SK-N-SH (cell line): ENCODE data around the gene WRAP73. TPM values are rescaled to one million over a fixed set of nuclear protein-coding genes. Genes with fewer than 3 reads are reported as not detected.

Experiments used
- CTCF ChIA-PET: fragments of 300-600, 350-600 bp; formaldehyde crosslinking; extraction: SDS; loops from one replicate; lab custom pipeline; 2021; lab: Yijun Ruan, JAX
- POLR2A ChIA-PET: fragments of 350-600 bp; sonication (Branson Sonifier 250); formaldehyde crosslinking; extraction: SDS; loops from one replicate; lab custom pipeline; 2020; ENCODE audit warnings: antibody characterized with exemption, inconsistent platforms; lab: Yijun Ruan, JAX
- DNase-seq: peaks from one replicate; pipeline ENCODE4 v3.0.0; 2012
- H2AFZ ChIP-seq: fragments of 200-600 bp; sonication (generic); 2 replicates; pipeline ENCODE4 v1.8.1; 2016; ENCODE audit warnings: antibody characterized with exemption, mild to moderate bottlenecking, low read depth
- H3F3A ChIP-seq: fragments of 200-600 bp; sonication (generic); replicated peaks from 2 replicates; pipeline ENCODE3; 2016; ENCODE audit warnings: antibody characterized with exemption, mild to moderate bottlenecking; ENCODE audit not compliant: insufficient read depth
- H3K27ac ChIP-seq, 2 experiments: fragments of 200-500 bp in 1 of 2; fragments of 200-600 bp in 1 of 2; sonication (Bioruptor generic) in 1 of 2; sonication (generic), shearing (Covaris generic) in 1 of 2; 2 replicates each; pipeline versions ENCODE4 v1.5.1 to v1.6.1; 2014 to 2016; ENCODE audit warnings: low read depth in 2 of 2, inconsistent platforms in 1 of 2, low read length in 1 of 2, mild to moderate bottlenecking in 1 of 2, mixed read lengths in 1 of 2
- H3K27me3 ChIP-seq: fragments of 200-600 bp; sonication (generic), shearing (Covaris generic); 2 replicates; pipeline ENCODE4 v1.6.1; 2016; ENCODE audit warnings: mixed run types; ENCODE audit not compliant: insufficient read depth
- H3K36me3 ChIP-seq, 2 experiments: fragments of 200-500 bp in 1 of 2; fragments of 200-600 bp in 1 of 2; sonication (Bioruptor generic) in 1 of 2; sonication (generic) in 1 of 2; replicated peaks in 1 of 2; 2 replicates each; pipeline versions ENCODE3 to v1.5.1; 2014 to 2016; ENCODE audit warnings: low read length in 1 of 2, mild to moderate bottlenecking in 1 of 2; ENCODE audit not compliant: insufficient read depth in 2 of 2, control insufficient read depth in 1 of 2
- H3K4me1 ChIP-seq, 2 experiments: fragments of 200-500 bp in 1 of 2; fragments of 200-600 bp in 1 of 2; sonication (Bioruptor generic) in 1 of 2; sonication (generic), shearing (Covaris generic) in 1 of 2; 2 replicates each; pipeline versions ENCODE4 v1.5.1 to v1.6.1; 2014 to 2016; ENCODE audit warnings: low read depth in 1 of 2, low read length in 1 of 2, mixed run types in 1 of 2; ENCODE audit not compliant: insufficient read depth in 2 of 2, control insufficient read depth in 1 of 2
- H3K4me2 ChIP-seq: fragments of 200-600 bp; sonication (generic), shearing (Covaris generic); 2 replicates; pipeline ENCODE4 v1.6.1; 2017; ENCODE audit warnings: mixed run types
- H3K4me3 ChIP-seq, 2 experiments: fragments of 200-500 bp in 1 of 2; fragments of 200-600 bp in 1 of 2; sonication (Bioruptor generic) in 1 of 2; sonication (generic), shearing (Covaris generic) in 1 of 2; 2 replicates each; pipeline versions ENCODE4 v1.5.1 to v1.8.1; 2014 to 2016; ENCODE audit warnings: low read depth in 2 of 2, inconsistent platforms in 1 of 2, low read length in 1 of 2, mild to moderate bottlenecking in 1 of 2, mixed read lengths in 1 of 2, moderate library complexity in 1 of 2
- H3K79me2 ChIP-seq: fragments of 200-600 bp; sonication (generic); 2 replicates; pipeline ENCODE4 v1.8.1; 2017; ENCODE audit warnings: mild to moderate bottlenecking; ENCODE audit not compliant: insufficient read depth
- H3K9ac ChIP-seq: fragments of 200-600 bp; sonication (generic); 2 replicates; pipeline ENCODE4 v1.6.1; 2017; ENCODE audit warnings: mixed run types
- H3K9me2 ChIP-seq: fragments of 200-600 bp; sonication (generic); 2 replicates; pipeline ENCODE4 v1.6.1; 2017; ENCODE audit warnings: mixed run types
- H3K9me3 ChIP-seq: fragments of 200-600 bp; sonication (generic); 2 replicates; pipeline ENCODE4 v1.6.1; 2017; ENCODE audit warnings: mixed run types, mild to moderate bottlenecking, moderate library complexity
- H4K20me1 ChIP-seq: fragments of 200-600 bp; sonication (generic); 2 replicates; pipeline ENCODE4 v1.6.1; 2017; ENCODE audit warnings: mild to moderate bottlenecking, mixed run types; ENCODE audit not compliant: insufficient read depth
- CHD2 ChIP-seq: fragments of 150-350 bp; IDR thresholded peaks from 2 replicates; pipeline ENCODE4 v1.6.1; 2018; ENCODE audit warnings: low read length; ENCODE audit not compliant: partially characterized antibody
- CTCF ChIP-seq: fragments of 200-600 bp; sonication (generic); IDR thresholded peaks from 2 replicates; pipeline ENCODE4 v1.6.1; 2017; ENCODE audit warnings: antibody characterized with exemption, mild to moderate bottlenecking, moderate library complexity
- EP300 ChIP-seq, 2 experiments: IDR thresholded peaks; 2 replicates each; pipeline versions ENCODE4 v1.4.0 to v1.6.1; 2012; ENCODE audit warnings: borderline replicate concordance in 1 of 2, low read depth in 1 of 2, low read length in 1 of 2
- EZH2phosphoT487 ChIP-seq: fragments of 200-600 bp; sonication (generic); IDR thresholded peaks from 2 replicates; pipeline ENCODE4 v1.6.1; 2017; ENCODE audit warnings: low read depth, mixed run types, mild to moderate bottlenecking, antibody characterized with exemption, moderate library complexity, borderline replicate concordance
- FOSL2 ChIP-seq: IDR thresholded peaks from 2 replicates; pipeline ENCODE4 v1.4.0; 2012; ENCODE audit warnings: low read depth, mild to moderate bottlenecking, moderate library complexity, borderline replicate concordance
- FOXJ3 ChIP-seq: sonication (generic); formaldehyde crosslinking; IDR thresholded peaks from 2 replicates; pipeline ENCODE4 v1.5.1; 2020; ENCODE audit warnings: mild to moderate bottlenecking, missing genetic modification reagents
- GATA2 ChIP-seq: sonication (generic); formaldehyde crosslinking; IDR thresholded peaks from 2 replicates; pipeline ENCODE4 v1.5.0; 2020; ENCODE audit warnings: mild to moderate bottlenecking, missing genetic modification reagents
- IRF3 ChIP-seq: fragments of 150-350 bp; IDR thresholded peaks from 2 replicates; pipeline ENCODE4 v1.6.1; 2016; ENCODE audit warnings: mild to moderate bottlenecking, low read depth, low read length
- MEF2A ChIP-seq: IDR thresholded peaks from 2 replicates; pipeline ENCODE4 v1.4.0; 2012; ENCODE audit warnings: low read depth, borderline replicate concordance
- NRF1 ChIP-seq: IDR thresholded peaks from 2 replicates; pipeline ENCODE4 v1.6.1; 2012; ENCODE audit warnings: low read depth, mild to moderate bottlenecking, low read length
- RFX5 ChIP-seq: IDR thresholded peaks from 2 replicates; pipeline ENCODE4 v1.6.1; 2012; ENCODE audit warnings: mild to moderate bottlenecking, improper control_type of control experiment, low read length
- RXRA ChIP-seq: IDR thresholded peaks from 2 replicates; pipeline ENCODE4 v1.4.0; 2012; ENCODE audit warnings: low read depth, mild to moderate bottlenecking, borderline replicate concordance
- SMC3 ChIP-seq: IDR thresholded peaks from 2 replicates; pipeline ENCODE4 v1.6.1; 2012; ENCODE audit warnings: low read depth, low read length, improper control_type of control experiment
- USF2 ChIP-seq: fragments of 150-350 bp; IDR thresholded peaks from 2 replicates; pipeline ENCODE4 v1.6.1; 2017; ENCODE audit warnings: antibody characterized with exemption, low read length, low read depth, borderline replicate concordance
- ZBTB33 ChIP-seq: IDR thresholded peaks from 2 replicates; pipeline ENCODE4 v1.4.0; 2012; ENCODE audit warnings: low read depth, borderline replicate concordance
- WGBS: methylation state at CpG from one replicate; pipeline ENCODE4 v1.1.6; 2017; ENCODE audit warnings: low lambda C conversion rate; 5-methylcytosine and 5-hydroxymethylcytosine counted together
- polyA plus RNA-seq, 3 experiments: library from polyadenylated mRNA; depleted of rRNA; stranded (reverse); fragments of >200 nt; gene quantifications; 2 replicates each; pipeline ENCODE4 v1.2.3, GENCODE V29; 2012

The WRAP73 gene
- polyA plus RNA-seq, 1 of the 3 experiments (the other 2 are of a cell fraction), result 61.9 TPM

- ChIA-PET CTCF (interaction anchor here (1.5 to 2.8 kb wide), 3 partner anchors 19 to 224 kb away, joined by 3 to 15 read pairs (median 8); no protein-coding TSS in a partner anchor), POLR2A (no interaction called here)
- H3K4me2 ChIP-seq, result no peak overlapping the region
- H3K27me3 ChIP-seq, result no peaks in the 10 kb centered on the region
- no peak overlapping the region for H2AFZ ChIP-seq
- H3K4me3 ChIP-seq, result no peak overlapping the region
- no peak overlapping the region for H3K27ac ChIP-seq
- DNase-seq, result no peak
- peaks cover 0 to 4% of the 10 kb centered on the region in 2 experiments; a peak in 1 of 4 replicates for H3K4me1 ChIP-seq
- H3F3A ChIP-seq, result no peaks in the 10 kb centered on the region
- no peaks in the 10 kb centered on the region for H3K9me2 ChIP-seq
- no peaks in the 10 kb centered on the region for H4K20me1 ChIP-seq
- H3K9ac ChIP-seq, result no peak overlapping the region
- WGBS, result 84% methylated on average over 4 of the region's 22 CpGs
- no peaks in the 10 kb centered on the region for H3K9me3 ChIP-seq
- H3K79me2 ChIP-seq, result no peaks in the 10 kb centered on the region
- H3K36me3 ChIP-seq, result no peaks in the 10 kb centered on the region
- TF ChIP-seq USF2 (no peak), ZBTB33 (no peak), SMC3 (no peak), EZH2phosphoT487 (no peak)
Observed at GRCh38 chr1:3676581-3677470, 26.9 kb upstream of the WRAP73 start.

GRCh38 chr1:3675436-3675835 is 25.5 kb upstream of the WRAP73 start:
- ChIA-PET CTCF (interaction anchor here (2.8 kb wide), 1 partner anchor 20 kb away, joined by 15 read pairs; no protein-coding TSS in a partner anchor), POLR2A (no interaction called here)
- Histone ChIP-seq H4K20me1 (no peaks in the 10 kb centered on the region), H3F3A (no peaks in the 10 kb centered on the region), H3K9ac (no peak overlapping the region), H3K27ac (no peak overlapping the region), H3K27me3 (no peaks in the 10 kb centered on the region), H3K9me2 (no peaks in the 10 kb centered on the region), H3K79me2 (no peaks in the 10 kb centered on the region), H3K9me3 (no peaks in the 10 kb centered on the region), H3K4me3 (no peak overlapping the region), H3K4me2 (no peak overlapping the region), H3K4me1 (peaks cover 0 to 10% of the 10 kb centered on the region in 2 experiments; a peak in 1 of 4 replicates), H3K36me3 (no peaks in the 10 kb centered on the region), H2AFZ (no peak overlapping the region)
- no peak for DNase-seq
- TF ChIP-seq RFX5 (no peak), RXRA (no peak), EP300 (IDR thresholded peaks at IDR 0.05; ENCODE audit: borderline replicate concordance in 1 of 2, low read depth in 1 of 2, low read length in 1 of 2) (no peak), MEF2A (no peak), CHD2 (no peak), CTCF (no peak), GATA2 (CRISPR knock-in tag) (no peak), FOSL2 (no peak), USF2 (no peak), NRF1 (no peak), IRF3 (no peak), FOXJ3 (CRISPR knock-in tag) (no peak)
- 85% methylated on average over 3 of the region's 11 CpGs for WGBS
